ENCODE measurements around the gene CDKAL1.
A peak's percentile ranks its signal among the peaks of the same experiment; 100 is the strongest.
"Not testable (repeated sequence)": the region's sequence is repeated elsewhere in the genome, so short reads cannot be mapped to it uniquely, and the experiment has no call there.

CDKAL1 gene

GRCh38 chr6:20712011-20712410 is 177.8 kb downstream of the CDKAL1 start:
- DNase-seq: no peak

DNA sequence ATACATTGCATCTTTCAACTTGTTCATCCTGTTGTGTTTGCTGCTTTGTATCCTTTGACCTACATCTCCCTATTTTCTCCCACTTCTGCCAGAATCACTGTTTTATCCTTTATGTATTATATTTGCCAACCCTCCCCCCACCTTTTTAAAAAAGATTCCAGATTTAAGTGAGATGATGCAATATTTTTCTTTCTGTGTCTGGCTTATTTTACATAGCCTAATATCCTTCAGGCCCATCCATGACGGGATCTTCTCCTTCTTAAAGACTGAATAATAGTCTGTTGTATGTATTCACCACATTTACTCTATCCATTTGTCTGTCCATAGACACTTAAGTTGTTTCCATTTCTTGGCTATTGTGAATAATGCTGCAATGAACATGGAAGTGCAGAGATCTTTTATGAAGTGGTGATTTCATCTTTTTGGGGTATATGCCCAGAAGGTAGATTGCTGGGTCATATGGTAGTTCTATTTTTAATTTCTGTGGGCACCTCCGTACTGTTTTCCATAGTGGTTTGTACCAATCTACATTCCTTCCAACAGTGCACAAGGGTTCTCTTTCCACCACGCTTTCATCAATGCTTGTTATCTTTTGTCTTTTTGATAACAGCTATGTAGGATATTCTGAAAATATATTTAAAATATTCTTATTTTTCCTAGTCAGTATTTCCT is 181.0 kb downstream of the CDKAL1 start:
- no peak for DNase-seq

- DNase-seq: no peak
These were observed 182.6 kb downstream of the CDKAL1 start for GRCh38 chr6:20716865-20717264.

DNA sequence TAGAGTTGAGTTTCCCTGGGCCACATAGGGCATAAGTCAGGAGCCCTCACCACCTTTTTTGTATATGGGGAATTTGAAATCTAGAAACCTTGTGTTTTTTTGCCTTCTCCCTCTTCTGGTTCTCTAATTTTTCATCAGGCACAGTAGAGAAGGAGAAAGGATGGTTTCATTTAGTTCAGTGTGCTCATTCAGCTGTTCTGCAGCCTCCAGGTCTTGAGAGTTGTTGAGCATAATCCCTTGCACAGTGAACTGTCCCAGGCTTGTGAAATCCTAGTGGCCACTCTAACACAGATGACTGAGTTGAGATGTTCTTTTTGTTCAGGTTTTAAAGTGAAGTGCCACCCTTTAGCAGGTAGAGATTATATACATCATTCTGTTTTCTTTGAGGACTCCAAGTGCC is 183.5 kb downstream of the CDKAL1 start:
- DNase-seq: peak; percentile 96

GRCh38 chr6:20718705-20719653 is 184.7 kb downstream of the CDKAL1 start:
- no peak for DNase-seq

- DNase-seq: no peak
These were observed 185.7 kb downstream of the CDKAL1 start for GRCh38 chr6:20719980-20720379.

DNA sequence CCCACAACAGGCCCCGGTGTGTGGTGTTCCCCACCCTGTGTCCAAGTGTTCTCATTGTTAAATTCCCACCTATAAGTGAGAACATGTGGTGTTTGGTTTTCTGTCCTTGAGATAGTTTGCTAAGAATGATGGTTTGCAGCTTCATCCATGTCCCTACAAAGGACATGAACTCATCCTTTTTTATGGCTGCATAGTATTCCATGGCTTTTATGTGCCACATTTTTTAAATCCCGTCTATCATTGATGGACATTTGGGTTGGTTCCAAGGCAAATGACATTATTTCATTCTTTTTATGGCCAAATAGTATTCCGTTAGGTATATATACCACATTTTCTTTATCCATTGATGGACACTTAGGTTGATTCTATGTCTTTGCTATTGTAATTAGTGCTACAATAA is 186.9 kb downstream of the CDKAL1 start:
- not testable (repeated sequence) for DNase-seq

- DNase-seq: no peak
These were observed 188.2 kb downstream of the CDKAL1 start for GRCh38 chr6:20722455-20722854.

DNA sequence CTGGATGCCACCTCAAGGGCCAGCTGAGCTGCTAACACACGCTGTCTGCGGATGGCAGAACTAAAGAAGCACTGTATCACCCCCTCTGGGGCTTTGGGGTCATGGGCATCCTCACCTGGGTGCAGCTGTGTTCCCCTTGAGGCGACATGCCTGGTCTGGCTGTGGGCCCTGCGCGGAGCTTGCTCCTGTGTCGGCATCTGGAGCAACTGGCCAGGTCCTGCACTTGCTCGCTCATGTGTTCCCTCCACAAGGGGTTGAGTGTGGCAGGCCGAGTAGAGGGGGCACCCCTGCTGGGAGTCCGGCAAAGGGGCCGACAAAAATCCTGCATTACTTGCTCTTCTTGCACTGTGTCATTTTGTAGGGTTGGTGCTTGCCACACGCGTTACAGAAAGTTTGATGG is 189.0 kb downstream of the CDKAL1 start:
- no peak for DNase-seq

- no peak for DNase-seq
These were observed 190.4 kb downstream of the CDKAL1 start for GRCh38 chr6:20724443-20725190.

- not testable (repeated sequence) for DNase-seq
These were observed 191.0 kb downstream of the CDKAL1 start for GRCh38 chr6:20725235-20725634.

DNA sequence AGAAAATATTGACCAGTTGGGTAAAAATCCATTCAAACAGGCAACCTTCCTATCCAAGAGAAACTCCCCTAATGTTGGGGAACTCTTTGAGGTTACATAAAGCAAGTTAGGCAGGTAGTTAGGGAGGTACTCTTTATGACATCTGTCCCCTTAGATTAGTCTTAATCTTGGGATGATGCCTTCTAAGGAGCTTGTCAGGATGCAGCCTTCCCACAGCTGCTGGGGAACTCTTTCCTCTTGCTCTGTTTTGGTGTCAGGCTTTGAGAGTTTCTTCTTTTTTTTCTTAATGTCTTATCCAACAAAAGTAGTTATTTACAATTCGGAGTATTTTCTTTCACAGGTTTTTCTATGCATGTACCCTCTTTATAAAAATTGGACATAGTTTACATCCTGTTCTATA is 194.8 kb downstream of the CDKAL1 start:
- no peak for DNase-seq

GRCh38 chr6:20732362-20732761 is 198.1 kb downstream of the CDKAL1 start:
- not testable (repeated sequence) for DNase-seq

GRCh38 chr6:20732896-20733295 is 198.6 kb downstream of the CDKAL1 start:
- no peak for DNase-seq

DNA sequence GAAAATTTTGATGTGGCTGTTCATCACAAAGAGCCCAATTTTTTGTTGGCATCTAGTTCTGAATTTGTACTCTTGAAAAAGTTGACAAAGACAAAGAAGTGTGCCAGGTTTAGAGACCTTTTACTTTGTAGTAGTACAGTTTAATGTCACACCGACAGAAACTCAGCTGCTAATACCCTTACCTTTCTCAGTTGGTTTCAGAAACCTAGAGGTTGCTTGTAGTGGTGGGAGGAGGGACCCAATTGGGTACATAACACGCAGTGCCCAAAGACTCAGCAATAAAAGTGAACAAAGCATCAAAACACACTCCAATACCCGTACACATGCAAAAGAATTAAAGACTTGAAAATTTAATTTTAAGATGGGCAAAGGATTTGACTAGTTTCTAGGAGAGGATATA is 203.7 kb downstream of the CDKAL1 start:
- no peak for DNase-seq

DNA sequence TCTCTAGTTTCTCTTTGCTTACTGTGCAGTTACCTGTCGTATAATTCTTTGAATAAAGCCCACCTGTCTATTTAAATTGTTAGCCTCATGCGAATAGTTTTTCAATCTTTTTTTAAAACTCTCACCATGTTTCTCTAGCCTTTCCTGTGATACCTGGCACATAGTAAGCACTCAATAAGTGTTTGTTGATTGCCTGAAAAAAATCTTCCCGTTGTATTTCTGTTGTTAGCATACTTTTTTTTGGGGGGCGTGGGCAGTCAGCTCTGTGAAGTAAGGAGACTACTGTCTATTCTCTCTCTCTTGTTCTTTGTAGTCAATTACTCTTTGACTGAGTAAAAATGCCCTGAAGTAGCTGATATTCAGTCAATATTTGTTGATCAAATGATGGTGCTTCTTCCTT is 205.8 kb downstream of the CDKAL1 start:
- no peak for DNase-seq

- DNase-seq: no peak
These were observed 206.5 kb downstream of the CDKAL1 start for GRCh38 chr6:20740727-20741126.

- no peak for DNase-seq
These were observed 207.2 kb downstream of the CDKAL1 start for GRCh38 chr6:20741490-20741889.

GRCh38 chr6:20744911-20745557 is 210.8 kb downstream of the CDKAL1 start:
- peak; percentile 68 for DNase-seq

DNA sequence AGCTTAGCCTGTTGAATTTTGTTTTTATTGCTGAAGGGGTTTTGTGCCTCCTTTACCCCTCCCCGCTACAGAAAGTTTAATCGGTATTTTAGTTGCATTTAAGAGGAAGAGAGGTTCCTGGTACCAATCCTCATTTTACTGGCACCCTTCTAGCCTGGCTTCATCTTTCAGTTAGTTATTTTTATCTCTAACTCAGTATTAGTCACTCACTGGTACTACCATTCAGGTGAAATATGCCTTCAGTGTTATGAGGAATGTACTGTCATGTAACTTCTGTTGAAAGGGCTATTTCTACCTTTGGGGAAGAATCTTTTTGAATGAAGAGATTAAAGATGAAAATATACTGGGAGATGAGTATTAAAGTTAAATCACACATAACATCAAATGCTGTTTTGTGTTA is 211.8 kb downstream of the CDKAL1 start:
- DNase-seq: no peak

DNA sequence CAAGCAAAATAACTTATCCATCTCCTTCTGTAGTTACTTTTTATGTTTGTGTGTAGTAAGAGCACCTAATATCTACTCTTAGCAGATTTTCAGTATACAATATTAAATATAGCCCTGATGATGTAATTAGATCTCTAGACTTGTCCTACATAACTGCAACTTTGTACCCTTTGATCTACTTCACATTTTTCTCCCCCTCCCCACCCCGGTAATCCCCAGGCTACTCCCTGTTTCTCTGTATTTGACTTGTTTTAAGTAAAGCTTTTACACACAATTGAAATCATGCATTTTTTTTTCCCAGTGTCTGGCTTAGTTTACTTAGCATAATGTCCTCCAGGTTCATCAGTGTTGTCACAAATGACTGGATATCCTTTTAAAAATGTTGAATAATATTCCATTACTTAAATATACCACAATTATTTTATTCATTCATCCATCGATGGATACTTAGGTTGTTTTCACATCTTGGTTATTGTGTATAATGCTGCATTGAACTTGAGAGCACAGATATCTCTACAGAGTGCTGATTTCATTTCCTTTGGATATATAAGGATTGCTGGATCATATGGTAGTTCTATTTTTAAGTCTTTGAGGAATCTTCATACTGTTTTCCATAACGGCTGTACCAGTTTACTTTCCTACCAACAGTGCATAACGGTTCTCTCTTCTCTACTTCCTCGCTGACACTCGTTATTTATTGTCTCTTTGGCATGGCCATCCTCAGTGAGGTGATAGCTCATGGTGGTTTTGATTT is 212.7 kb downstream of the CDKAL1 start:
- DNase-seq: no peak

DNA sequence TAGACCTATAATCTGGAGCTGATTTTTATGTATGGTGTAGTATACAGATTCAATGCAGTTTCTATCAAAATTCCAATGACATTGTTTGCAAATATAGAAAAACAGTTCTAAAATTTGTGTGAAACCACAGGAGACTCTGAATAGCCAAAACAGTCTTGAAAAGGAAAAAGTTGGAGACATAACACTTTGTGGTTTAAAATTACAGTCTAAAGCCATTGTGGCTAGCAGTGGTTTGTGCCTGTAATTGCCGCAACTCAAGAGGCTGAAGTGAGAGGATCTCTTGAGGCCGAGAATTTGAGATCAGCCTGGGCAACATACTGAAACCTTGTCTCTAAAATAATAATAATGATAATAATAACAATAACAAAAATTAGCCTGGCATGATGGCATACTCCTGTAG is 213.7 kb downstream of the CDKAL1 start:
- no peak for DNase-seq

Measured in NCI-H187 treated with DMSO at 0.1 percent for 48 hours (cell line).